Testis (tissue), 2 donors: ENCODE measurements around the gene OXCT2.

Experiments
- CTCF ChIP-seq, 3 experiments: fragments of 450-650 bp in 2 of 3; fragments of 200-600 bp in 1 of 3; sonication (generic) in 1 of 3; IDR thresholded peaks; one replicate each; pipeline ENCODE4 v1.5.1; 2016 to 2019; ENCODE audit warnings: antibody characterized with exemption in 3 of 3, mild to moderate bottlenecking in 2 of 3, moderate library complexity in 1 of 3
- POLR2A ChIP-seq: fragments of 450-650 bp; IDR thresholded peaks from one replicate; pipeline ENCODE4 v1.6.1; 2017; ENCODE audit warnings: antibody characterized with exemption, mild to moderate bottlenecking, moderate library complexity

GRCh38 chr1:39779821-39780220, 8.7 kb upstream of the OXCT2 start:
- TF ChIP-seq POLR2A: no peak
- no peak for TF ChIP-seq CTCF (IDR thresholded peaks at IDR 0.05)
